Subcutaneous adipose tissue (tissue), 4 donors: ENCODE measurements around the gene TRIM33. TPM values are rescaled to one million over a fixed set of nuclear protein-coding genes. Genes with fewer than 3 reads are reported as not detected.

Experiments used
- CTCF ChIP-seq: fragments of 450-650 bp; IDR thresholded peaks from one replicate; pipeline ENCODE4 v1.5.1; 2016; ENCODE audit warnings: low read depth, mild to moderate bottlenecking, control low read depth, antibody characterized with exemption, moderate library complexity
- total RNA-seq, 4 donors: library from RNA; depleted of rRNA; stranded (reverse); fragments of >200 nt; gene quantifications; one replicate each; pipeline ENCODE4 v1.1.0, GENCODE V29; 2016

Gene TRIM33
- total RNA-seq, 4 donors from 2014 or later, result 36.2 to 44.3 (median 38.7) TPM

GRCh38 chr1:114386129-114387009 is 124.6 kb downstream of the TRIM33 start:
- no peak for TF ChIP-seq CTCF

- no peak for TF ChIP-seq CTCF
Measured at GRCh38 chr1:114384922-114385321, 126.1 kb downstream of the TRIM33 start.

DNA sequence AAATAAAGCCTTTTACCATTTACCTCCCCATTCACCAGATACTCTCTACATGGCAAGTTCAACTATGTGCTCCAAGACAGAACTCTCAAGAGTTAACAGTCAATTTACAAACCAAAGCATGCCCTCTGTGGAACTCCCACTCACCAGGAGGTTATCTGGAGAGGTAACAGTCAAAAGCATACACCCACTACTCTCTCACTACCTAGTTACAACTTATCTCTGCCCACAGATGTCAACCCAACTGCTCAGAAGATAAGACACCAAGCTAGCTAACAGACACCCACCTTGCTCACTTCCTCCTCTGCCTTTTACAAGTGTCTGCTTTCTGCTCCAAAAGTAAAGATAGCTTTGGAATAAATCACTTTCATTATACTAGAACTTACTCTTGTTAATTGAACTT is 131.0 kb downstream of the TRIM33 start:
- TF ChIP-seq CTCF, result no peak

DNA sequence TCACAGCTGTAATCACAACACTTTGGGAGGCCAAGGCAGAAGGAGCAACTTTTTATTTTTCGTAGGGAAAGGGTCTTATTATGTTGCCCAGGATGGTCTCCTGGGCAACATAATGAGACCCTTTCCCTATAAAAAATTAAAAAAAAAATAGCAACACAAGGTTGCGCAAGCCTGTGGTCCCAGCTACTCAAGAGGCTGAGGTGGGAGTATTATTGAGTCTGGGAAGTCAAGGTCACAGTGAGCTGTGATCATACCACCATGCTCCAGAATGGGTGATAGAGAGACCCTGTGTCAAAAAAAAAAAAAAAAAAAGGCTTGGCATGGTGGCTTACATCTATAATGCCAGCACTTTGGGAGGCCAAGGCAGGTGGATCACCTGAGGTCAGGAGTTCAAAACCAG is 131.6 kb downstream of the TRIM33 start:
- no peak for TF ChIP-seq CTCF

- no peak for TF ChIP-seq CTCF
Measured at GRCh38 chr1:114377356-114377755, 133.6 kb downstream of the TRIM33 start.

DNA sequence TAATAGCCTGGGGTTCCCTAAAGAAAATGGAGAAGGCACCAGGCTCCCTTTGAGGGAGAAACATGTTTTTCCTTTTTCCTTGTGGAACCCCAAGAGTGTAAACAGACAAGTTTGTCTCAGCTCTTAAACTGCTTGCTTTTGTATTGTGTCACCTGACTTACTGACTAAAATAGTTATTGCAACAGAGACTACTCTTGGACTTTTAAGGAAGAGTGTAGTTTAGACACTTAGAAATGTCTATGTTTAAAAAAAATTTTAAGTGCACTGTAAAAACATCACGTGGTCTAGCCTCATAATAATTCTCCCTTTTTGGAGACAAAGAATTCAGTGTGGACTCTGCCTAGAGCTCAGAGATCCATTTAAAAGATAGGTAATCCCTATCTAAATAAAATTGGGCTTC is 141.1 kb downstream of the TRIM33 start:
- TF ChIP-seq CTCF, result no peak

GRCh38 chr1:114368560-114369255 is 142.3 kb downstream of the TRIM33 start:
- no peak for TF ChIP-seq CTCF
